Stimulated activated CD4-positive, alpha-beta T cell treated with anti-CD3 and anti-CD28 coated beads, Interleukin-1b, Interleukin-23, amount 100 ng/mL, for 48 hours (primary cell): ENCODE results near the gene ARHGEF10L.

Source experiments
- DNase-seq: peaks from one replicate; pipeline ENCODE4 v3.0.0-alpha.2; 2020

ARHGEF10L gene

DNA sequence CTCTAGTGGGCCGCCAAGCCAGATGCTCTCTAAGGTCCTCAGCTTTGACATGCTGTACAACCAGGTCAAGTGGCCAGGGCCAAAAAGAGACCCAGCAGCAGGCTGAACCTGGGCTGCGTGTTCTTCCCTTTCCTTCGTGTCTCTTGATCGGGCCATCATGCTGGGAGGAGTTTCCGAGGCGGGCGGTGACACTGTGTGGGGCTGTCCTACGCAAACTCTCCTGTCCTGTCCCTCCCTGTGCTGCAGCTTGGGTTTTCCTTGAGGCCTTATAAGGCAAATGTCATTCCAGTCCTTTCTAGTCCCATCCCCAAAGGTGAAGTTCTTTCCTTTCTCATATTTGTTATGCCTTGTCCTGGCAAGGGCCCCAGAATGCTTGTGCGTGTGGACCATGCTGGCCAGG lies 56.7 kb downstream of the ARHGEF10L start:
- DNase-seq, result no peak

DNA sequence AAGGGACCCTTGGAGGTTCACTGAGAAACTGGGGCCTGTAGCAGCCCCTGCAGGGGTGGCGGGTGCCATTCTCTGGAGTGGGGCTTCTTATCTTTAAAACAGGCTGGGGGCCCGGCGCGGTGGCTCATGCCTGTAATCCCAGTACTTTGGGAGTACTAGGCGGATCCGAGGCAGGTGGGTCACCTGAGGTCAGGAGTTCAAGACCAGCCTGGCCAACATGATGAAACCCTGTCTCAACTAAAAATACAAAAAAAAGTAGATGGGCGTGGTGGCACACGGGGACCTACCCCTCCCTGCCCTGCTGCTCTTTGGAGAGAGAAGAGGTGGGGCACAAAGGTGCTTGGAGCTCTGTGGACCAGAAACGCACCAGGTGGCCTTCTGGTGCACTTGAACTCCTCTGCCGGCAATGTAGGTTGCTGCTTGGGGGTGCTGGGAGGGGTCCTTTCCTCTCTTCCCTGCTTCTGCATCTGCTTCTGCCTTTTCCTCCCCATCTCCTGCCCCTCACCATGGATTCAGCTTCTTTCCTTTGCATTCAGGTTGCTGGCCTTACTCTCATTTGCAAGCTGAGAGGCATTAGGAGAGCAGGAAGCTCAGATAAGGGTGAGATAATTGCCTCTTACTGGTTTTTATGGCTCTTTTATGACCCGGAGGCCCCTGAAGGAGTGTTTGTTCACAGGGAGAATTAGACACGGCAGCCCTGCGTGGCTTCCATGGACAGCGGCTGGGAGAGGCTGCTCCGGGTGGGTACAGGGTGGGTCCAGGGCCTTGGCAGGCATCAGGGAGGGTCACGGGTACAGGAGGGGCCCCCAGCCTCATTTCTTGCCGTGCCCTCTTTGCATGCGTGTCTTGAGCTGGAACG lies 57.4 kb downstream of the ARHGEF10L start:
- DNase-seq, result no peak

DNA sequence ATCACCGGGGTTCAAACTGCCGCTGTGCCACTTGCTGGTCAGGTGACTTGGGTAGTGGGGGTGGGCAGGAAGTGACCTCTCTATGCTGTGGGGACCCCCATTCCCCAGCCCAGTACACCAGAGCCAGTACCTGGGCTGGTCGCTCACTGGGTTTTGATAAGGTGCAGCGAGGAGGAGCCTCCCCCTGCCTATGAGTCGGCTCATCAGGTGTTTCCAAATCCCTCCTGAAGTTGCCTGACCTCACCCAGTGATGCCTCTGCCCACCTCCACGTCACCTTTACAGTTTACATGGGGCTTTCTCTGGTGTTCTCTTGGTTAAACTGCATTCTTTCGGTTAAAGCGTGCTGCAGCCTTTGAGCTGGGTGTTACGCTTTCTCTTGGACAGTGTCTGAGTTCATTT lies 58.2 kb downstream of the ARHGEF10L start:
- DNase-seq, result no peak

DNA sequence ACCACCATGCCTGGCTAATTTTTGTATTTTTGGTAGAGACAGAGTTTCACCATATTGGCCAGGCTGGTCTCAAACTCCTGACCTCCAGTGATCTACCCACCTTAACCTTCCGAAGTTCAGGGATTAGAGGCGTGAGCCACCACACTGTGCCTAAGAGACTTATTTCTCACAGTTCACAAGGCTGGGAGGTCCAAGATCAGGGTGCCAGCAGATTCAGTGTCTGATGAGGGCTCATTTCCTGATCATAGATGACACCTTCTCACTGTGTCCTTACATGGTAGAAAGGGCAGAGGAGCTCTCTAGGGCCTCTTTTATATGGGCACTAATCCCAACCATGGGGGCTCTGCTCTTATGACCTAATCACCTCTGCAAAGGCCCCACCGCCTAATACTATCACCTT lies 58.8 kb downstream of the ARHGEF10L start:
- no peak for DNase-seq

DNA sequence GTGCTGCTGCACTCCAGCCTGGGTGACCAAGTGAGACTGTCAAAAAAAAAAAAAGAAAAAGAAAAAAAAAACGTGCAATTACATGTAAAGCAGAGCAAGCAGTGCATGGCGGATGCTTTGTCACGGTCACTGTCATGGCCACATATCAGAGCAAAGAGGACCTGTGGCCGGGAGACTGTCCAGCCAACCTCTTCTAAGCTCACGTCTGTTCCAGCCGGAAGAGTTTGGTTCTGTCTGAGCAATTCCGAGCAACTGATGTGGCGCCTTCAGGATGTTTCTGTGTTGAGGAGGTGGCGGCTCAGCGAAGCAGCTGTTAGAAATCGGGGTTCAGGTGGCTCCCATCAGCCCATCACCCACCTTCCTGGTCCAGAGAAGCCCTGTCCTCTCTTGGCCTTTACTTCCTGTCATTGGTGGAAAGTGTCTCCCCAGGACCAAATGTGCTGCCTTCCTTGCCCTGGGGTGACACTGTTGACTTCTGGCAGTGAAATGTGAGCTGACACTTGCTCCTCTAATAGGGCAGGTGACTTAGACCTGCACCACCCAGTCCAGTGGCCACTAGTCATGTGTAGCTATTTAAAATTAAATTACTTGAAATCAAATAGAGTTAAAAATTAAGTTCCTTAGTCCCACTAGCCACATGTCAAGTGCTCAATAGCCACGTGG lies 59.9 kb downstream of the ARHGEF10L start:
- no peak for DNase-seq

DNA sequence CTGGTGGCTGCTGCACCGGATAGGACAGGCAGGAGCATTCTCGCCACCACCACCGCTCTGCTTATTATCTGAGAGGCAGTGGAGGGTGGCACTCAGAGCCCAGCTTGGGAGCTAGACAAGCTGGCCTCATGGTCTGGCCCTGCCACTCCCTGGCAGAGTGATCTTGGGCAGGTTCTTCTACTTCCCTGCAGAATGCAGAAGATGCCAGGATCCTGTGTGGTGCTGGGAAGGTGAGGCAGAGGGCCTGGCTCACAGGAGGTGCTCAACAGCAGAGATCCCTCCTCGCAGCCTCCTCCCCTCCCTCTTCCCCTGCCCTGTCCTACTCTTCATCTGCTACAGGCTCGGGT lies 60.4 kb downstream of the ARHGEF10L start:
- DNase-seq, result no peak

DNA sequence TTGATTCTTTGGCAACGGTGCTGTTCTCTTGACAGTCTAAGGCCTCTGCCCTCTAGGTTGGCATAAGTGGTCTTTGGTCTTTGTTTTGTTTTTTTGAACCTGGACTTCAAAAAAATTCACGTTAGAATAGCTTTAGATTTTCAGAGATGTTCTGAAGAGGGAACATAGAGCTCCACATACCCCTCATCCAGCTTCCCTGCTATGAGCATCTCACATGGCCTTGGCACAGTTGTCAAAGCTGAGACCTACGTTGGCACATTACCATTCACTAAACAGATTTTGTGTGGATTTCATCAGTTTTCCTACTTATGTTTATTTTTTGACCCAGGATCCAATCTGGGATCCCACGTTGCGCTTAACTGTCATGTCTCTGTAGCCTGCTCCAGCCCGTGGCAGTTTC lies 60.8 kb downstream of the ARHGEF10L start:
- DNase-seq, result no peak

DNA sequence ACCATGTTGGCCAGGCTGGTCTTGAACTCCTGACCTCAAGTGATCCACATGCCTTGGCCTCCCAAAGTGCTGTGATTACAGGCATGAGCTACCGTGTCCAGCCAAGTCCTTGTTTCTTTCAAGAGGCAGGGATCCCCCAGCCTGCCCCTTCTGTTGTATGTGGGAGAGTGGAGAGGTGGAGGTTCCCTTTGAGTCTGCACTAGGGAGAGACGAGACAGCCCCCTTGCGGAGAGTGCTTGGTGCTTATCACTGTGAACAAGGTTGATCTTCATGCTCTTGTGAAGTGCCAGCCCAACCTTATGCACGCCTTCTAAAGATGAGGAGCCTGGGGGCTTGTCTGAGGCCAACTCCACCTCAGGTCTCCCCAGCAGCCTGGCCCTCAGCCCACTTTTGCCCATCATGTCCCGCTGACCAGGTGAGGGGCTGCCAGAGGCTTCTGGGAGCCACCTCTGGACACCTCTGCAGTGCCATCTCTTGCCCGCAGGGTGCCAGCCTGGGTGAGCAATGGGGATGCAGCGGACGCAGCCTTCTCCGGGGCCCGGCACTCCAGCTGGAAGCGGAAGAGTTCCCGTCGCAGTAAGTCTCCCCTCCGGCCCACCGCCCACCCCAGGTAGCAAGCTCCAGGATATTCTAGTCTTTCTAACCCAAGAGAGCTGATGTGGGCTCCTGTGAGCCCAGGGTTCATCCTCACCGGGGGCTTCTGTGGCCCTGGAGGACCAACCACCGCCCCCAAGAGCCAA lies 62.3 kb downstream of the ARHGEF10L start:
- DNase-seq, result no peak

DNA sequence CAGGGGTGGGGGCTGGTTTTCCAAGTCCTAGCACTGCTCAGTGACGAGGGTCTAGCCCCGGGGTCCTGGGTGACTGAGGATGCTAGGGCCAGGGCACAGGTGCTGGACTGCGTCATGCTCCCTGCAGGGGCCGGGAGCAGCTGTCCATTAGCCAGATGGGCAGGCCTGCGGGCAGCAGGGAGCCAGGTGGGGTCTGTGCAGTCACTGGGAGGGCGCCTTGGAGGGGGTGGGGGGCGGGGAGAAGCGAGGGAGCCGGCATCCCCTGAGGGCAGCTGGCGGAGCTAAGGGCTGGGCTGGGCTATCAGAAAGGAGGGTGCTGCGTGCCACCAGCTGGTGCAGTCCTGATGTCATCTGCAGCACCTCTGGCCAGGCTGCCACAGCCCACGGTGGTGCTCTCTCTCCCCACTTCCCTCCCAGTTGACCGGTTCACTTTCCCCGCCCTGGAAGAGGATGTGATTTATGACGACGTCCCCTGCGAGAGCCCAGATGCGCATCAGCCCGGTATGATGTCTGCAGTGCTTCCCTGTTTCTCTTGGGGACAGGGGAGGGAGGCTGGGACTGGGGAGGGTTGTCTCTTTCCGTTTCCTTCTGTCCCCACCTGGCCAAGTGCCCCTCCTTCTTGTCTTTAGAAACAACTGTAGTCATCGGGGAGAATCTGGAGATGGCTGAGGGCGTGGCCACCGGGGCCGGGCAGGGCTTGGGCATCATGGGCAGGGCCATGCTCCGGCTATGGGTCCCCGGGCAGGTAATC lies 63.8 kb downstream of the ARHGEF10L start:
- DNase-seq, result no peak

DNA sequence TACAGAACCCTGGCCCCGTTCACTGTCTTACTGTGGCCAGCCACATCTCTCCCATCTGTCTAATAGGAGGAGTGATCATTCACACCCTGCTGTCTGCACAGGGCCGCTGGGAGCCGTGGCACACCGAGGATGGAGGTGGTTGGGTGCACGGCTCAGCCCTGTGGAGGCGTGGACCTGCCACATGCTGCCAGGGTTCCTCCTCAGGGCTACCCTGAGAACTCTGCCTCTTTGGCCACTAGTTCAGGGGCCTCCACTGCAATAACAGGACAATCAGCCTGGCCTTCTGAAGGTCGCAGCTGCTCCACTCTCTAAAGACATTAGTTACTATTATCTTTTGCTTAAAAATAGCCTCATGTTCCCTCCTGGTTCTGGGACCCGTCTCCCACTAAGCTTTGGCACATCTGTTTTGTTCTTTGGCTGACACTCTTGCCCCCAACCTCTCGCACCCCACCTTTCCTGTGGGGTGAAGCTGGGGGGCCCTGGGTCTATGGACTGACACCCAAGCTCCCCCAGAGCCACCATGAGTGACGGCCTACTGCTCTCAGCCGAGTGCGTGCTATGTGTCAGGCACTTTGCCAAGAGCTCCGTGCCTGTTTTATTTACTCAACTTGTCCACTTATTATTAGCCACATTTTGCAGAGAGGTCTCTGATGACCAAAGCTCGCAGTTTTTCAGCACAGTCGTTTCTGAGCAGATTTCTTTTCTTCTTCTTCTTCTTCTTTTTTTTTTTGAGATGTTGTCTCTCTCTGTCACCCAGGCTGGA lies 66.3 kb downstream of the ARHGEF10L start:
- DNase-seq, result no peak

DNA sequence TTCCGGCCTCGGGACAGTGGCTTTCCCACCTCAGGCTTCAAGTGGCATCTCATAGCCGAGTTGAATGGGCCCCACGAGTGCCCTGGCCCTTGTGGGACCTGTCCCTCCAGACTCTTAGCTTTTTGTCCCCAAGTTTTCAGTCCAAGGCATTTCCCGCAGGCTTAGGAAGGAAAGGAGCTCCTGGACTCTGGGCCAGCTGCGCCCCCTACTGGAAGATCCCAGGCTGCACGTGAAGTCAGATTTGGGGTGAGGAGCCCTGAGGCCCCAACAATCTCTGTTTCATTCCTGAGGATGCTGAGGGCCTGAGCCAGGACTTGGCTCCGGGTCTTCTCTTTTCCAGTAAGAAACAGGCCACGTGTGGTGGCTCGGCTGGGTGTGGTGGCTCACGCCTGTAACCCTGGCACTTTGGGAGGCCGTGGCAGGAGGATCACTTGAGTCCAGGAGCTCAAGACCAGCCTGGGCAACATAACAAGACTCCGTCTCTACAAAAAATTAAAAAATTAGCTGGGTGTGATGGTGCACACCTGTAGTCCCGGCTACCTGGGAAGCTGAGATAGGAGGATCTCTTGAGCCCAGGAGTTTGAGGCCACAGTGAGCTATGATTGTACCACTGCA lies 67.4 kb downstream of the ARHGEF10L start:
- DNase-seq, result peak; percentile 56

DNA sequence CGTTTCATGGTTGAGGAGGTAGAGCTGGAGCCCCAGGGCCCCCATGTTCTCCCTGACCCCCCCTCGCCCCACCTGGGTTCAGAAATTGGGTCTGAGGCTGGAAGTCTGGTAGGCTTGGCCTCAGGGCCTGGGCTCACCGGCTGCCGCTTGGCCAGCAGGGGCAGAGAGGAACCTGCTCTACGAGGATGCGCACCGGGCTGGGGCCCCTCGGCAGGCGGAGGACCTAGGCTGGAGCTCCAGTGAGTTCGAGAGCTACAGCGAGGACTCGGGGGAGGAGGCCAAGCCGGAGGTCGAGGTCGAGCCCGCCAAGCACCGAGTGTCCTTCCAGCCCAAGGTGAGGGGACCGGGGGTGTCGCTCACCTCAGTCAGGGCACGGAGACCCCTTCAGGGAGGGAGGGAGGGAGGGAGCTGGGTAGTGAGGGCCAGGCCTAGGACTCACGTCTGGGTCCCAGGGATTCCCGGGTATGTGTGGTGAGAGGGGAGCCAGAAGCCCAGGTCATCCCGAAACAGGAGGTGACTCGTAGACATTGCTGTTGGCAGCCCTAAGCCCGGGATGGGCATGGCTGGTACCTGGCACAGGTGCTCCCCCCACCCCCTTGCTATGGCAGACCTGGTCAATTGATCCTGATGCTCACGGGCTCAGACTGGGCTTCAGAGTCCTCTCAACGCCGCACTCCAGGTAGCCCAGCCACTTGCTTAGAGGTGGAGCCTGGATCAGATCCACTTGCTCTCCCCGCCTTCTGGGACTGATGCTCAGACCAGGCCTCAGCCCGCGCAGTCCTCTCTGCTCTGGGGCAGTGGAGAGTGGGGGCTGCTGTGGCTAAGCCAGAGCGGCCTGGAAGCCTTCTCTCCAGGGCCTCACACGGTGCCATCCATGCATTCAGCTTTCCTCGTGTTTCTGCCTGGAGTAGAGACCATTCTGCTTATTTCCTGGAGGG lies 68.4 kb downstream of the ARHGEF10L start:
- DNase-seq, result no peak

DNA sequence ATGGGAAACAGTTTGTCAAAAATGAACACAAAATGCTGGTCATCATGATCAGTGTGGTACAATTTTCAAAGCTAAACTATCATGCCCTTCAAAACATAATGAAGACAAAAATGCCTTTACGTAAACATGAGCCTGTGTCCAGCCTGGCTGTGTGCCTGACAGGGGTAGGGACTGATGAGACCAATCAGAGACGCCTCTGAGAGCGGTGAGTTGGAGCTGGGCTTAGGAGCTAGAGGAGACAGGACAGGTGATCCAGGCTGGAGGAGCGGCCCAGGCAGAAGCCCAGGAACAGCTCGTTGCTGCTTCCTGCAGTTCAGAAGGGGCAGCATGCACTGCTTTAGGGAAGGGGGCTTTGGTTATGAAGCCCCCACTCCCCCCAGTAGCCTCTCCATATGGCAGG lies 70.0 kb downstream of the ARHGEF10L start:
- no peak for DNase-seq

DNA sequence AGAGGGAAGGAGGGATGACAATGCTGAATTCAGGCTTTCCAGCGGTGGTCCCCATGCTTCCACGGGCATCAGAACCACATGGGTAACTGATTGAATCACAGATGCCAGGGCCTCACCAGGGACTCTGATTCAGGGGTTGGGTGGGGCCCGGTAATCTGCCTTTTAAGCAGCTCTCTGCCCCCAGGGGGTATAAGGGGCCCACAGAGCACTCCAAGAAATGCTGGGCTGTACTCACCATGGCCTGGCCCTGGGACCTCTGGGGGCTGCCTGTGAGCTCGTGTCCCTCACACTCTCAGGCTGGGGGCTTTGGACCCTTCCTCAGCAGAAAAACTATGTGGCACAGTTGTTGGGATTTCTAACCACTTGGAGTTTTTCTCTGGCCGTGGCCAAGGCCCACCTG lies 70.6 kb downstream of the ARHGEF10L start:
- no peak for DNase-seq

DNA sequence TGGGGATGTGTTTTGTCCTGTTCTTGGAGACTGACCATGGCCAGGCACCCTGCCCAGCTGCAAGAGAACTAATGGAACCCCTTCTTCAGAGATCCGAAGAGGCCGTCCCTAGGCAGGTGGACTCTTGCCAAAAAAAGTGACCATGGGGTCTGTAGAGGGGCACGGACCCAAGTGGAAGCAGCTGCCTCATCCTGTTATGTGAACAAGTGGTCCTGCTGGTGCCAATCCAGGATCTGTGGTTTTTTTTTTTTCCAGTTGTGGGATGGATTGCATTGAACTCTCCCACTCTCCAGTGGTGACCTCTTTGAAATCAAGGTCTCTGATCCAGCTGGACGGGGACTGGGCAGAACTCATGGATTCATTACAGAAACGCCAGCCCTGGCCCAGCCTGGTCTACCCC lies 71.2 kb downstream of the ARHGEF10L start:
- DNase-seq, result no peak

DNA sequence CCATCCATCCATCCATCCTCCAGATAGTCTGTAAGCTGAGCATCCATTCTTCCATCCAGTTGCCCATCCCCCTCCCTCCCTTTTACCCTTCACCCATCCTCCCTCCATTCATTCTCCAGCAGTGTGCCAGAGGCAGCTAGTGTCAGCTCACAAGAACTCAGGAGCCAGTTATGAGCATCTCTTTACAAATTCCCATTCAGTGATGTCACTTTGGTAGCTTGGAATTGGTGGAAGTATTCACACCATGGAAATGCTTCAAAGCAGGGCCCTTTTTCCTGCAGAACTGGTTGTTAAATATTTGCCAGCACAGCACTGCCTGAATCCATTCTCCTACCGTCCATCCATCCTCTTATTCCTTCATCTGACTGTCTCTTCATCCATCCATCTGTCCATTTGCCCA lies 72.5 kb downstream of the ARHGEF10L start:
- DNase-seq, result no peak

DNA sequence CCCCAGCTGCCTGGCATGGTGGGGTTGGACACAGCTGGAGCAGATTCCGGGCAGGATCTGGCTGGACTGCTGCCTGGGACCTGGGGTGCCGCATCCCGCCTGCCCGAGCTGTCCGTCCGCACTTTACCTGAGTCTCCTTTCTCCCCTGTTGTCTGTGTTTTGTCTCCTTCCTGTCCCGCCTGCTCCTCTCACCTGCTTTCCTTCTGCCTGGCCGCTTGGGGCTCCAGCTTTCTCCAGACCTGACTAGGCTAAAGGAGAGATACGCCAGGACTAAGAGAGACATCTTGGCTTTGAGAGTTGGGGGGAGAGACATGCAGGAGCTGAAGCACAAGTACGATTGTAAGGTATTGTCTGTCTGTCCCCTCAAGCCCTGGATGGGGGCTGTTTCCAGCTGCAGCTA lies 73.3 kb downstream of the ARHGEF10L start:
- no peak for DNase-seq

DNA sequence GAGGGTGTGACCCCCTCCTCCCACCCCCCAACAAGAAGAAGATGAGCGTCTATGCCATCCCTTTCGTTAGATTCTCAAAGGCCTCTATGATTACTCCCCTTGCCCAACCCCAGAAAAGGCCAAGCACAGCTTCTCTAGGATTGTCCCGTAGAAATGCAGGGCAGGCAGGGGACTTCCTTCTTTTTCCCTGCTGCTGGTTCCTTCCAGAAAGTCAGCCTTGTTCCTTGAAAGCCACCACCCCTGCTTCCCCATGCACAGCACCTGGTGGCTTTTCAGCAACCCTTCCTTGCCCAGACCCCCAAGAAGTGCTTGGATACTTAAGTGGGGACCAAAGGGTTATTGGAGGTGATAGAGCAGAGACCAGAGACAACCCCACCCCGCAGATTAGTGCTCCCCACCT lies 75.1 kb downstream of the ARHGEF10L start:
- DNase-seq, result no peak

DNA sequence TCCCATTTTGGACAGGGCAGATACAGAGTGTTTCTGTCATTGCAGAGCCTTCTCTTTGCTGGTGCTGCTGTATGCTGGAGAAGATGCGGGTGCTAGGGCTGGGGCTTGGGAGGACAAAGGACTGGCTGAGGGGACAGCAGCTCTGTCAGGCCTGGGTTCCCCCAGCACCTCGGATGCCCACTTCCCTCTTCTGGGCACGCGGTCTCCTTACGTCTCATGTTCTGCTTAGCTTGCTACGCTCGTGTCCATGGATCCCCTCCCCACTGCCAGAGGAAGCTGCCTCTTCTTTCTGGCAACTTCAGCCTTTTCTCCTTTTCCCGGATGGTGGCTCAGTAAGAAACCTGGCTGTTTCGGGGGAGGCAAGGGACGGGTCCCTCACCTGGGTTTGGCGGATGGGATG lies 75.7 kb downstream of the ARHGEF10L start:
- DNase-seq, result no peak

DNA sequence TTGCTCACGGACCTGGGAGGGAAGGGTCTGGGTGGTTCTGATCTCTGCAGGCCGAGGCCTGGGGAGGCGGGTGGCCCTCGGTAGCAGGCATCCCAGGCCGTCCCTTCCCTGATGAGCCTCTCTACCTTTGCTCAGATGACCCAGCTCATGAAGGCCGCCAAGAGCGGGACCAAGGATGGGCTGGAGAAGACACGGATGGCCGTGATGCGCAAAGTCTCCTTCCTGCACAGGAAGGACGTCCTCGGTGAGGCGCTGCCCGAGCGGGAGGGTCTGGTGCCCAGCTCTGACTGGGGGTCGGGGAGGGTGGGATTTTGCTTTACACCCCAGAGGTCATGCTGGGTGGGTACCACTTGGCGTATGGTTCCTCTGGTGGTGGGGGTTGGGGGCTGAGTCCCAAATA lies 76.5 kb downstream of the ARHGEF10L start:
- no peak for DNase-seq

DNA sequence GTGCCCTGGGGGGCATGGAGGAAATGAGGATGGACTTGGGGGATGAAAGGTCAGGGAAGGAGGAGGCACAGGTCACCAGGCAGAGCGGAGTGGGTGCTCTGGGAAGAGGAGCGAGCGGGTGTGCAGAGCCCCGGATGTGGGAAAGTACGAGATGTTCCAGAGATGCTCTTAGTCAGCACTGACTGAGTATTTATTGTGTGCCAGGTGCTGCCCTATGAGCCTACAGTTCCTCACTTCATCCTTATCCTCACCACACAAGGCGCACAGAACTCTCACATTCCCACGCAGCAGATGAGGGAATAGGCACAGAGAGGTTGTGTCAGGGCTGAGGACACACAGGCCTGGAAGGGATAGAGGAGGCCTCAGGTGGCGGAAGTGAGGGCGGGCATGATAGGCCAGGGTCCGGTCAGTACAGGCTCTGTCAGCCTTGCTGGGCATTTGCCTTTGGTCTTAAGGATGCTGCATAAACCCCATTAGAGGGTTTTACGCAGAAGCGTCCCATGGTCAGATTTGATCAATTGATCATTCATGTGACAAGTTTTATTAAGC lies 77.3 kb downstream of the ARHGEF10L start:
- no peak for DNase-seq
